Right lobe of liver (tissue), 6 donors: ENCODE results near the gene PITPNC1. TPM values are rescaled to one million over a fixed set of nuclear protein-coding genes. Genes with fewer than 3 reads are reported as not detected.
"Not testable (repeated sequence)": the region's sequence is repeated elsewhere in the genome, so short reads cannot be mapped to it uniquely, and the experiment has no call there.

Source experiments
- ATAC-seq, 4 donors: fragments of 200-7000 bp; cut with Tn5 transposase; one replicate each; pipeline ENCODE4 v1.9.1; 2020; ENCODE audit warnings: mild to moderate bottlenecking in 4 of 4, moderate library complexity in 4 of 4
- DNase-seq, 3 donors: peaks; one replicate each; pipeline ENCODE4 v3.0.0-alpha.2; 2020
- H3K27ac ChIP-seq, 3 donors: fragments of 200-600 bp; one replicate each; pipeline ENCODE4 v1.8.0; 2022
- H3K27me3 ChIP-seq, 2 donors: fragments of 200-600 bp; one replicate each; pipeline ENCODE4 v1.8.0; 2022
- H3K36me3 ChIP-seq, 4 donors: fragments of 200-600 bp; sonication (generic) in 1 of 4; one replicate each; pipeline versions ENCODE4 v1.5.1 to v1.8.0; 2017 to 2022; ENCODE audit warnings: control low read depth in 1 of 4
- H3K4me1 ChIP-seq, 4 donors: fragments of 200-600 bp; sonication (generic) in 1 of 4; one replicate each; pipeline versions ENCODE4 v1.5.1 to v1.8.0; 2017 to 2022; ENCODE audit warnings: control low read depth in 1 of 4
- H3K4me3 ChIP-seq, 3 donors: fragments of 200-600 bp; one replicate each; pipeline ENCODE4 v1.8.0; 2022
- H3K9me3 ChIP-seq, 4 donors: fragments of 200-600 bp; sonication (generic) in 1 of 4; one replicate each; pipeline versions ENCODE4 v1.5.1 to v1.8.0; 2017 to 2022; ENCODE audit warnings: control low read depth in 1 of 4
- CTCF ChIP-seq, 4 donors: fragments of 200-600 bp in 3 of 4; fragments of 450-650 bp in 1 of 4; IDR thresholded peaks; one replicate each; pipeline versions ENCODE4 v1.5.1 to v1.8.0; 2016 to 2022; ENCODE audit warnings: antibody characterized with exemption in 4 of 4, mild to moderate bottlenecking in 2 of 4
- POLR2A ChIP-seq: fragments of 450-650 bp; IDR thresholded peaks from one replicate; pipeline ENCODE4 v1.6.1; 2017; ENCODE audit warnings: antibody characterized with exemption, mild to moderate bottlenecking
- WGBS: methylation state at CpG from one replicate; pipeline ENCODE4 v1.1.6; 2018; ENCODE audit warnings: low coverage, low lambda C conversion rate; ENCODE audit not compliant: insufficient coverage; ENCODE audit errors: missing lambda C conversion rate; 5-methylcytosine and 5-hydroxymethylcytosine counted together
- intact Hi-C, 2 donors: fragments of 100-400 bp; cut with DNase I; formaldehyde crosslinking; loops; one replicate each; pipeline versions ENCODE4 v1.11.2 to v1.14.1; 2022
- total RNA-seq, 6 experiments: library from RNA; depleted of rRNA in 2 of 6; stranded (reverse); fragments of >200 nt in 2 of 6; fragmentation: NEBNext Ultra II Directional in 3 of 6; extraction: Animal tissue kit (Norgen Biotek cat#: 25700) in 3 of 6; gene quantifications; one replicate each; pipeline versions ENCODE4 v1.1.0 to v1.2.4, GENCODE V29; 2016 to 2023
- donor health status: DM: no; HTN: yes; CAD: no.
- donor health status: DM: no; HTN: no; CAD: no.
- donor health status: DM: no; HTN: no; CAD: no.
- donor health status: DM: no; HTN: yes; CAD: no.
- donor health status: DM: no; HTN: yes; CAD: no.

Gene PITPNC1
- total RNA-seq, 6 experiments from 2014 or later, result 4.7 to 13.0 (median 7.4) TPM

- intact Hi-C loops, result no loop called here
- Histone ChIP-seq H3K9me3 (no peaks in the 10 kb centered on the region), H3K4me1 (peaks cover 0 to 7% (median 0%) of the 10 kb centered on the region in 4 donors), H3K27ac (no peak overlapping the region), H3K4me3 (no peak overlapping the region), H3K36me3 (no peaks in the 10 kb centered on the region), H3K27me3 (no peaks in the 10 kb centered on the region)
- 26% methylated on average over 4 of the region's 4 CpGs for WGBS
- ATAC-seq, result peak in 3 of 4 donors; percentile 23 to 43 (median 23)
- TF ChIP-seq CTCF (IDR thresholded peaks at IDR 0.05), result no peak
- no peak for TF ChIP-seq POLR2A
- DNase-seq, result no peak
Measured at GRCh38 chr17:67639555-67639954, 262.5 kb downstream of the PITPNC1 start.

GRCh38 chr17:67639979-67640378 lies 262.9 kb downstream of the PITPNC1 start:
- Histone ChIP-seq H3K4me3 (no peak overlapping the region), H3K4me1 (peaks cover 0 to 7% (median 0%) of the 10 kb centered on the region in 4 donors), H3K36me3 (no peaks in the 10 kb centered on the region), H3K27ac (no peak overlapping the region), H3K9me3 (no peaks in the 10 kb centered on the region), H3K27me3 (no peaks in the 10 kb centered on the region)
- no peak for DNase-seq
- 84% methylated on average over 8 of the region's 8 CpGs for WGBS
- TF ChIP-seq POLR2A (no peak), CTCF (IDR thresholded peaks at IDR 0.05) (no peak)
- intact Hi-C loops, result no loop called here
- no peak for ATAC-seq

DNA sequence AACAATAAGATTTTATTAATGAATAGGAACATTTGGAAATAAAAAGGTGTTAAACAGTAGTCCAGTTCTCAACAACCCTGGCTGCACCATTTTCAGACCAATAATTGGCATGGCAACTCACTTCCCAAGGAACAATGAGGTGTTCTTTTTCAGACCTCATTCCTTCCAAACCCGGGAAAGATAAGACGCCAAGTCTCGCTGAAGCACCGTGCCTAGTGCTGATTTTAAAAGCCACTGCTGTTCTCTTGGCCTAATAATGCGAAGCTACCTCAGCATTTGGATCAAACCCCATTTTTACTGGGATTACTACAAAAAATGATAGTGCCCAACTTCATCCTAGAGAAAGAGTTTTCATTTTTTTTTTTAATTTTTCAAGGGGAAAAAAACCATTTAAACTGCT lies 265.4 kb downstream of the PITPNC1 start:
- TF ChIP-seq POLR2A, result no peak
- TF ChIP-seq CTCF (IDR thresholded peaks at IDR 0.05), result no peak
- ATAC-seq, result no peak
- no peaks in the 10 kb centered on the region for H3K36me3 ChIP-seq
- WGBS, result 72% methylated on average over 5 of the region's 5 CpGs
- peaks cover 0 to 7% (median 0%) of the 10 kb centered on the region in 4 donors for H3K4me1 ChIP-seq
- H3K9me3 ChIP-seq, result no peaks in the 10 kb centered on the region
- DNase-seq, result no peak
- no peak overlapping the region for H3K27ac ChIP-seq
- intact Hi-C loops, result no loop called here
- H3K27me3 ChIP-seq, result no peaks in the 10 kb centered on the region
- H3K4me3 ChIP-seq, result no peak overlapping the region

DNA sequence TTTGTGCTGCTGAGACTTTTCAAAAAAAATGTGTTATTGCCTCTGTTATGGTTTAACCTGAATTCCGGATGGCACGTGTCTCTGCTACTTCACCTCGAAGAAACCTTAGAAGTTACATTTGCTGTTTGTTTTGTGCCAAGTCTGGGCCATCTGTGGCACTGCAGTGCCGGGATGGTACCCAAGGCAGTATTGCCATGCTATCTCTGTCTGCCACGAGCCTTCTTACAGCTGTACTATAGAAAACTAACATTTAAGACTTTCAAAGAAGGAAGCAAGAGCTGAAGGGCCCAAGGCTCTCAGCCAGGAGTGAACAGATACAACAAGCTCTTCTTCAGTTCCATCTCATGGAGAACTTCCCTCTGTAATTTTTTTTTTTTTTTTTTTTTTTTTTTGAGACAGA lies 267.0 kb downstream of the PITPNC1 start:
- 100% methylated on average over 2 of the region's 5 CpGs for WGBS
- H3K27me3 ChIP-seq, result no peaks in the 10 kb centered on the region
- DNase-seq, result no peak
- H3K4me1 ChIP-seq, result peaks cover 0 to 7% (median 0%) of the 10 kb centered on the region in 4 donors
- intact Hi-C loops, result no loop called here
- no peak for TF ChIP-seq CTCF (IDR thresholded peaks at IDR 0.05)
- no peak for TF ChIP-seq POLR2A
- no peak overlapping the region for H3K4me3 ChIP-seq
- H3K27ac ChIP-seq, result no peak overlapping the region
- H3K36me3 ChIP-seq, result no peaks in the 10 kb centered on the region
- H3K9me3 ChIP-seq, result no peaks in the 10 kb centered on the region
- ATAC-seq, result no peak

DNA sequence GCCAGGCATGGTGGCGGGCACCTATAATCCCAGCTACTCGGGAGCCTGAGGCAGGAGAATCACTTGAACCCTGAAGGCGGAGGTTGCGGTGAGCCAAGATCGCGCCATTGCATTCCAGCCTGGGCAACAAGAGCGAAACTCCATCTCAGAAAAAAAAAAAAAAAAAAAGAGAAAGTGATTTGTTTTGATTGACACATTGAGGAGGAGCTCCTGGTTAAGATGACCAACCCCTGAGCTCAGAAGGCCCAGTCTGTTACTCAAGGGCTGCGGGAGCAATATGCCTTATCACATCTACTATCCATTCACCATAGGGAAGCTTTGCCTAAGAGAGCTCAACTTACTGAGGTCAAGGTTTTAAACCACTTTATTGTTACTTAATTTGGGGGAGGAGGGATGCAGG lies 268.1 kb downstream of the PITPNC1 start:
- H3K4me1 ChIP-seq, H3K4me3 ChIP-seq, H3K9me3 ChIP-seq, H3K36me3 ChIP-seq, intact Hi-C loops, H3K27me3 ChIP-seq, ATAC-seq, H3K27ac ChIP-seq, DNase-seq: not testable (repeated sequence)
- WGBS, result 95% methylated on average over 4 of the region's 8 CpGs
